IPS-18a (cell line): ENCODE measurements around the gene CDYL.
A peak's percentile ranks its signal among the peaks of the same experiment; 100 is the strongest.

ENCODE experiments used
- H3K27ac ChIP-seq: one replicate; pipeline ENCODE4 v1.5.1; 2013; ENCODE audit warnings: low read length
- H3K27me3 ChIP-seq: one replicate; pipeline ENCODE4 v1.6.1; 2013; ENCODE audit warnings: mild to moderate bottlenecking, low read length; ENCODE audit not compliant: control insufficient read depth, insufficient read depth
- H3K36me3 ChIP-seq: one replicate; pipeline ENCODE4 v1.6.1; 2013; ENCODE audit warnings: low read depth, low read length; ENCODE audit not compliant: control insufficient read depth
- H3K4me1 ChIP-seq: one replicate; pipeline ENCODE4 v1.6.1; 2013; ENCODE audit warnings: low read depth, low read length; ENCODE audit not compliant: control insufficient read depth
- H3K4me3 ChIP-seq: one replicate; pipeline ENCODE4 v1.5.1; 2013; ENCODE audit warnings: low read length
- H3K9ac ChIP-seq: one replicate; pipeline ENCODE4 v1.6.1; 2013; ENCODE audit warnings: mild to moderate bottlenecking, low read length, moderate library complexity
- H3K9me3 ChIP-seq: one replicate; pipeline ENCODE4 v1.6.1; 2013; ENCODE audit warnings: low read depth, low read length; ENCODE audit not compliant: control insufficient read depth

Gene CDYL

DNA sequence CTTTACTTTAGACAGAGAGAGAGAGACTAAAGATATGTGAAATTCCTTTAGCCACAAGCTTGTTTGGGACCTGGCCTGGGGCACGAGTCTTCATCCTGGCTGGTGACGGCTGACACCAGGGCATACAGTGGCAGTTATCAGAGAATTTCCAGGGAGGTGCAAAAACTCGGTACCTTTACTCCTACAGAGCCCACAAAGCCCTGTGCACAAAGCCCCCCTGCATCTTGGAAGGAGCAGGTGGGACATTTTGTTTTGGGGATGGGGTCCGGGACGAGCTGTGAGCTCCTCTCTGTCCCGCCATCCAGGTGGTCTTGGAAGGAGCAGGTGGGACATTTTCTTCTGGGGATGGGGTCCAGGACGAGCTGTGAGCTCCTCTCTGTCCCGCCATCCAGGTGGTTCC, 198.8 kb downstream of the CDYL start:
- no peak overlapping the region for H3K4me3 ChIP-seq
- no peaks in the 10 kb centered on the region for H3K9me3 ChIP-seq
- H3K27me3 ChIP-seq = no peaks in the 10 kb centered on the region
- peaks cover 14% of the 10 kb centered on the region for H3K4me1 ChIP-seq
- no peak overlapping the region for H3K9ac ChIP-seq
- no peak overlapping the region for H3K27ac ChIP-seq
- H3K36me3 ChIP-seq = no peaks in the 10 kb centered on the region

DNA sequence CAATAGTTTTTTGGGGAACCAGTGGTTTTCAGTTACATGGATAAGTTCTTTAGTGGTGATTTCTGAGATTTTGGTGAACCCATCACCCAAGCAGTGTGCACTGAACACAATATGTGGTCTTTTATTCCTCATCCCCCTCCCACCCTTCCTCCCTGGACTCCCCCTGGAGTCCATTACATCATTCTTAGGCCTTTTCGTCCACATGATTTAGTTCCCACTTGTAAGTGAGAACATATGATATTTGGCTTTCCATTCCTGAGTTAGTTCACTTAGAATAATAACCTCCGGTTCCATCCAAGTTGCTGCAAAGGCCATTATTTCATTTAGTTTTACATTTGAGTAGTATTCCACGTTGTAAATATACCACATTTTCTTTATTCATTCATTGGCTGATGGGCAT, 199.3 kb downstream of the CDYL start:
- Histone ChIP-seq H3K4me3 (no peak overlapping the region), H3K9me3 (no peaks in the 10 kb centered on the region), H3K36me3 (no peaks in the 10 kb centered on the region), H3K9ac (no peak overlapping the region), H3K27ac (no peak overlapping the region), H3K27me3 (no peaks in the 10 kb centered on the region), H3K4me1 (peaks cover 14% of the 10 kb centered on the region)

DNA sequence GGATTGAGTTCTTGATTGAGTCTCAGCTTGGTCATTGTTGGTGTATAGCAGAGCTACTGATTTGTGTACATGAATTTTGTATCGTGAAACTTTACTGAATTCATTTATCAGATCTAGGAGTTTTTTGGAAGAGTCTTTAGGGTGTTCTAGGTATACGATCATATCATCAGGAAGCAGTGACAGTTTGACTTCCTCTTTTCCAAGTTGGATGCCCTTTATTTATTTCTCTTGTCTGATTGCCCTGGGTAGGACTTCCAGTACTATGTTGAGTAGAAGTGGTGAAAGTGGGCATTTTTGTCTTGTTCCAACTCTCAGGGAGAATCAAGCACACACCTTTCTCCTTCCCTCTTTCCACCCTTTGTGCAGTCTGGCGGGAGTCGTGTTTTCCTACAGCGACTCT, 201.3 kb downstream of the CDYL start:
- Histone ChIP-seq H3K36me3 (no peaks in the 10 kb centered on the region), H3K9me3 (no peaks in the 10 kb centered on the region), H3K4me1 (peaks cover 14% of the 10 kb centered on the region), H3K4me3 (no peak overlapping the region), H3K9ac (no peak overlapping the region), H3K27ac (no peak overlapping the region), H3K27me3 (no peaks in the 10 kb centered on the region)

DNA sequence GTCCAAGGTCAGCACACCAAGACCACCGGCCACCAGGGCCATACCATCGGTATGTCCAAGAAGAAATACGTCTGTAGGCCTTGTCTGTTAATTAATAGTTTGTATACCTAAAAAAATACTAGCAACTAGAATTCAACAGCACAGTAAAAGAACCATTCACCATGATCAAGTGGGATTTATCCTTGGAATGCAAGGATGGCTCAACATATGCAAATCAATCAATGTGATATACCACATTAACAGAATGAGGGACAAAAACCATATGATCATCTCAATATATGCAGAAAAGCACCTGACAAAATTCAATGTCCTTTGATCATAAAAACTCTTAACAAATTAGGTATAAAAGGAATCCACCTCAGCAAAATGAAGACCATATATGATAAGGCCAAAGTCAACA, 203.2 kb downstream of the CDYL start:
- Histone ChIP-seq H3K4me3 (no peak overlapping the region), H3K9me3 (no peaks in the 10 kb centered on the region), H3K27me3 (no peaks in the 10 kb centered on the region), H3K27ac (no peak overlapping the region), H3K9ac (no peak overlapping the region), H3K4me1 (peaks cover 2% of the 10 kb centered on the region), H3K36me3 (no peaks in the 10 kb centered on the region)

DNA sequence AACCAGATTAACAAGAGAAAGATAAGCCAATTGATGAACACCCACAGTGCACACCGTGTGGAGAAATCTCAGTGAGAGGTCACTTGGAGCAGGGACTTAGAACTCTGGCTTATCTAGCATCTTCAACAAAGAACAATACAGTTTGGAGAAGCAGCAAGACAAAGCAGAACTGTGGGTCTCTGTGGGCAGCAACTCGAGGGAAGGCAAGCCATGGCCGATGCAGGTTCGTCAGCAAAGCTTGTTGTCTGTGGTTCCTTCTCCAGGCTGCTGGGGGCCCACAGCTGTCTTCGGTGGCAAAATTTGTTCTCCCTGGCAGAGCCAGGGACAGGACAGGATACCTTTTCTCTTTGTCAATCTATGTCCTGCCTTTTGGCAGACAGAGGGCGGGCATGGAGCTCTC, 205.6 kb downstream of the CDYL start:
- H3K4me3 ChIP-seq = no peak overlapping the region
- H3K27ac ChIP-seq = no peak overlapping the region
- H3K36me3 ChIP-seq = no peaks in the 10 kb centered on the region
- no peaks in the 10 kb centered on the region for H3K9me3 ChIP-seq
- H3K9ac ChIP-seq = no peak overlapping the region
- no peaks in the 10 kb centered on the region for H3K27me3 ChIP-seq
- H3K4me1 ChIP-seq = no peaks in the 10 kb centered on the region

DNA sequence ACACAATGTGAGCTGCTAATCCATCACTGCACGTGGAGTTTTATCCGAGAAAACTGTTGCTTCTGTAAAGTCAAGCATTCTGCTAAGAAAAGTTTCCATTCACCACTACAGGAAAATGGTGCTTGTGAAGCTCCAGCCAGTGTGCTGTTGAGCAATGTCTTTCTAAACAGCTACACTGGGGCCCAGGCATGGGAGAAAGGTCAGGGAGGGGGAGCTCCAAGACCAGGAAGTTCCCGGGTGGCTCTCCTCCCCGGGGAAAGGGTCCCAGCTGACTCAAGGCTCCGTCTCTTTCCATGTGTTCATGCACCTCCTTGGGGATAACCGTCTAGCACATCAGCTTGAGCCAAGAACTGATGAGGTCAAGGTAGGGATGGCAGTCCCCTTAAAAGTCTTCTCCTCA, 207.1 kb downstream of the CDYL start:
- H3K4me3 ChIP-seq = no peak overlapping the region
- H3K27me3 ChIP-seq = no peaks in the 10 kb centered on the region
- H3K9ac ChIP-seq = no peak overlapping the region
- H3K36me3 ChIP-seq = no peaks in the 10 kb centered on the region
- H3K9me3 ChIP-seq = no peaks in the 10 kb centered on the region
- no peaks in the 10 kb centered on the region for H3K4me1 ChIP-seq
- no peak overlapping the region for H3K27ac ChIP-seq

DNA sequence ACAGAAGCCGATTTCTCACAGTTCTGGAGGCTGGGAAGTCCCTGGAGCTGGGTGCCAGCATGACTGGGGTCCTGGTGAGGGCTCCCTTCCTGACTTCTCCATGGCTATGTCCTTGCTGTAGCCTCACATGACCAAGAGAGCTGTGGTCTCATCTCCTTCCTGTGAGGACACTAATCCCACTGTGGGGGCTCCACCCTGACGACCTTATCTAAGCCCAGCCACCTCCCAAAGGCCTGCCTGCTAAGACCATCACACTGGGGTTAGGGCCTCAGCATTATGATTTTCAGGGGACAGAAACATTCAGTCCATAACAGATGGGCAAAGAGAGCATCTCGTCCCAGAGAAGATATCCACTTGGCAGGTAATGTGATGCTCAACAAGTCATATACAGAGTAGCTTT, 210.8 kb downstream of the CDYL start:
- no peak overlapping the region for H3K4me3 ChIP-seq
- no peaks in the 10 kb centered on the region for H3K4me1 ChIP-seq
- no peaks in the 10 kb centered on the region for H3K36me3 ChIP-seq
- H3K27ac ChIP-seq = no peak overlapping the region
- H3K9ac ChIP-seq = no peak overlapping the region
- no peaks in the 10 kb centered on the region for H3K9me3 ChIP-seq
- no peaks in the 10 kb centered on the region for H3K27me3 ChIP-seq

DNA sequence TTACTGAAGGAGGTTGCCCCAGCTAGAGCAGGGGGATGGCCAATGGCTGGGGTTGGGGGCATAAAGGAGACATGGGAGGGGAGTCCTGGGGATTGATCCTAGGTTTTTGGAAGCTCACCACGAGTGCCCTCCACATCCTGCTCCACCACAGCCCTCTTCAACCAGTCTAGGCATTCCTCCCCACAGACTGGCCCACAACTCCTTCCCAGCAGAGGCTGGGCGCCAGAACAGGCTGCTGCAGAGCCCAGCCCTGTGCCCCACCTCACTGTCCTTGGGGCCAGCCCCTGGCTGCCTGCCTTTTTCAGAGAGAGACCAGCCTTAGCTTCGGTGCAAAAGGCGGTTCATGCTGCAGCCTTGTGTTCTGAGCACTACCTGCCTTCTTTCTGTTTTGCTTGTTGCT, 211.2 kb downstream of the CDYL start:
- Histone ChIP-seq H3K4me3 (no peak overlapping the region), H3K27me3 (no peaks in the 10 kb centered on the region), H3K36me3 (no peaks in the 10 kb centered on the region), H3K4me1 (no peaks in the 10 kb centered on the region), H3K9ac (no peak overlapping the region), H3K9me3 (no peaks in the 10 kb centered on the region), H3K27ac (no peak overlapping the region)

DNA sequence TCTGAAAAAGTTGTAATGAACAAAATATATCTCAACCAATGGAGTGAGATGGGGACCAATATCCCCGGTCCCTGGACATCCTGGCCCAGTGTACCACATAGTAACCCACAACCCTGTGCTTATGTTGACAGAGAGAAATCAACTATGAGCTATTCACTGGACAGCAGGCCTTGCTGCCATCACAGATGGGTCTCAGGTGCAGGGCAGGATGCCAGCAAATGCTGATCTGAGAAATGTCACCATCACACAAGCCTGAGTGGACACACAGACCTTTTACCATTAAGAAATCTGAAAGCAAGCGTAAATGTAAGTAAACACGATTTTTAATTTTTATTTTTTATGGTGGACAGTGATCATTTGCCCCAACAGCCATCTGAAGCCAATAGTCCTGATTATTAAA, 218.5 kb downstream of the CDYL start:
- no peaks in the 10 kb centered on the region for H3K9me3 ChIP-seq
- no peaks in the 10 kb centered on the region for H3K4me1 ChIP-seq
- no peak overlapping the region for H3K9ac ChIP-seq
- H3K36me3 ChIP-seq = peaks cover 4% of the 10 kb centered on the region
- no peaks in the 10 kb centered on the region for H3K27me3 ChIP-seq
- no peak overlapping the region for H3K27ac ChIP-seq
- no peak overlapping the region for H3K4me3 ChIP-seq

DNA sequence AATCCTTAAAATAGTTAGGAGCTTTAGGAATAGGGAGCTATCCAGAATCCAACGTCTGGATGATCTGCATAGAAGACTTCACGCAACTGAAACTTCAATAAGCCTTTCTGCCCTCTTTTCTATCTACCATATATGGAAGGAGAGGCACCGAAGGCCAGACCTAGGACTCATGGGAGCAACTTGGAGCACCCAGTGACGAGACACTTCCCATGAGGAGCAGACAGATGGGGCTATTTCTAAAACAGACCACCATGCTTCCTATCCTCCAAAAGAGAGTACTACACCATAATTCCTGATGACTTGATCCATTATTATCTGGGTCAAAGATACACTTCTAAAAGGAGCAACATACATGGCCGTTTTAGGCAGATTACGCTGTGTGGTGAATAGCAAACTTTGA, 221.7 kb downstream of the CDYL start:
- no peaks in the 10 kb centered on the region for H3K4me1 ChIP-seq
- H3K36me3 ChIP-seq = peaks cover 4% of the 10 kb centered on the region
- H3K27me3 ChIP-seq = no peaks in the 10 kb centered on the region
- no peak overlapping the region for H3K4me3 ChIP-seq
- H3K27ac ChIP-seq = no peak overlapping the region
- no peaks in the 10 kb centered on the region for H3K9me3 ChIP-seq
- H3K9ac ChIP-seq = no peak overlapping the region

DNA sequence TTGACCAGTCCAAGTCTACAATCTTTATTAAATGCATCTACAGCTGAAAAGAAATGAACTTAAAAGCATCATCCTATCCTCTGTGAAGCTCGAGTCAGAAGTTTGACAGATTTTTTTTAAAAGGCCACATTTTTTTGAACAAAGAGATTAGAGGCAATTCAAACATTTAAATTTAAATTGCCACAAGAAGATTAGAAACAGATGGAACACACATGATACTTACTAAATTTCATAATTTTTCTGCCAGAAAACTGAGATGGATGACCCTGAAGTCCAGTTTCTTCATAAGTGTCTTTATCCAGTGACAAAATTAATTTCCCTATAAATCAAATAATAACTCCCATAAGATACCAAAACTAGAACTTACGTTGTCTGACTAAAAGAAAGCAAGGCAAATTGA, 223.4 kb downstream of the CDYL start:
- H3K4me3 ChIP-seq = no peak overlapping the region
- H3K36me3 ChIP-seq = peaks cover 2% of the 10 kb centered on the region
- H3K9ac ChIP-seq = no peak overlapping the region
- H3K27ac ChIP-seq = no peak overlapping the region
- H3K27me3 ChIP-seq = no peaks in the 10 kb centered on the region
- no peaks in the 10 kb centered on the region for H3K4me1 ChIP-seq
- no peaks in the 10 kb centered on the region for H3K9me3 ChIP-seq

DNA sequence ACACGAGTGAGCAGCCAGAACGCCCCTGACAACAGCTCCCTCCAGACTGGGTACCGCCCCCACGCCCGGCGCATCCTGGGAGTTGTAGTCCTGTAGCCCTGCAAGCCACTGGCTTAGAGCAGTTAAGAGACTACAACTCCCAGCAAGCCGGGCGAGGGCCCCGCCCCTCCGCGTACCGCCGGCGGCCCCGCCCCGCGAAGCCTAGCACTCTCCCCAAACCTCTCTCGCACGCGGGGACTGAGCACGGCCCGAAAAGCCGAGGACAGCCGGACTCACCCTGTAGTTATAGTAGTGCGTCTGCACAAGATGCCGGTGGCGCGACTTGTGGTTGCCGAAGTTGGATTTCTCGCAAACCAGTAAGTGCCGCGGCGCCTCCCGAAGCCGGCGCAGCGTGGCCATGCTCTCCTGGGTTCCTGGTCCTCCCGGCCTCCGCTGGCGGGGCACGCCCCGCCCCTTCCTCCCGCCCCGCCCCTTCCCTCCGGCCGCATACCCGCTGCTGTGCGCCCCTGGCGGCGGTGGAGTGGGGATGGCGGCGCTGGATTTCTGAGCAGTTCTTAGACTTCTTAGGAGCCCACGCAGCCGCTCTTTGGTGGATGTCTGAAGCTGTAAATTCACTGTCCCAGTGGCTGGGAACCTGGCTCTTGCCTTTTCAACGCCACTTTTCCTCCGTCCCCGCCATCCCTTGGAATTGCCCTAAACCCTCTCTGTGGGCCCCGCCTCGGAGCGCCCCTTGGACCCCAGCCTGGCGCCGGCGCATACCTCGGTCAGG, 227.6 kb downstream of the CDYL start, which contains the start of gene RPP40:
Gene RPP40 (minus strand): TSS at position 434 of the 769 bp plus-strand sequence. CDS start 35 bp downstream, at position 399.
- Histone ChIP-seq H3K4me1 (no peaks in the 10 kb centered on the region), H3K27me3 (no peaks in the 10 kb centered on the region), H3K9ac (peak within 1 kb of the TSS; percentile 72), H3K4me3 (peak within 1 kb of the TSS; percentile 93), H3K36me3 (no peaks in the 10 kb centered on the region), H3K9me3 (no peaks in the 10 kb centered on the region), H3K27ac (no peak within 1 kb of the TSS)
